CD4-positive, alpha-beta T cell (primary cell): ENCODE results near the gene G3BP1. TPM values are rescaled to one million over a fixed set of nuclear protein-coding genes. Genes with fewer than 3 reads are reported as not detected.
A peak's percentile ranks its signal among the peaks of the same experiment; 100 is the strongest.

Source experiments
- ATAC-seq: fragments of 200-7000 bp; cut with Tn5 transposase; one replicate; pipeline ENCODE4 v1.10.0; 2022; ENCODE audit warnings: mild to moderate bottlenecking; ENCODE audit not compliant: poor library complexity
- CTCF ChIA-PET: fragments of 350-600 bp; sonication (Branson Sonifier 250); formaldehyde crosslinking; loops from one replicate; lab custom pipeline; 2021; ENCODE audit warnings: antibody characterized with exemption, inconsistent platforms; lab: Charles Lee
- POLR2A ChIA-PET: fragments of 350-600 bp; sonication (Branson Sonifier 250); formaldehyde crosslinking; loops from one replicate; lab custom pipeline; 2021; ENCODE audit warnings: antibody characterized with exemption, inconsistent platforms; lab: Charles Lee
- DNase-seq, 14 experiments: peaks; one replicate each; pipeline ENCODE4 v3.0.0-alpha.2; 2013 to 2020; ENCODE audit warnings: mixed read lengths in 2 of 14
- H3K27ac ChIP-seq, 2 donors: one replicate each; pipeline versions ENCODE4 v1.5.1 to v1.7.0; 2013; ENCODE audit warnings: low read length in 2 of 2, low read depth in 1 of 2, mild to moderate bottlenecking in 1 of 2
- H3K27me3 ChIP-seq, 2 experiments: 1 replicate in 1 of 2; 2 replicates in 1 of 2; pipeline versions ENCODE4 v1.6.1 to v1.7.0; 2013; ENCODE audit warnings: low read length in 2 of 2, control low read depth in 1 of 2, mild to moderate bottlenecking in 1 of 2, moderate library complexity in 1 of 2; ENCODE audit not compliant: insufficient read depth in 2 of 2, control insufficient read depth in 1 of 2
- H3K36me3 ChIP-seq: one replicate; pipeline ENCODE4 v1.6.1; 2013; ENCODE audit warnings: low read length, control low read depth; ENCODE audit not compliant: insufficient read depth
- H3K4me1 ChIP-seq: one replicate; pipeline ENCODE4 v1.6.1; 2013; ENCODE audit warnings: low read length, control low read depth; ENCODE audit not compliant: insufficient read depth
- H3K4me3 ChIP-seq: one replicate; pipeline ENCODE4 v1.5.1; 2013; ENCODE audit warnings: mild to moderate bottlenecking, low read length, moderate library complexity
- H3K9me3 ChIP-seq, 2 experiments: 1 replicate in 1 of 2; 2 replicates in 1 of 2; pipeline versions ENCODE4 v1.6.1 to v1.7.0; 2013; ENCODE audit warnings: low read length in 2 of 2, mild to moderate bottlenecking in 2 of 2, control low read depth in 1 of 2, moderate library complexity in 1 of 2; ENCODE audit not compliant: control insufficient read depth in 1 of 2, insufficient read depth in 1 of 2
- H3K27ac Mint-ChIP-seq: one replicate; pipeline ENCODE4 v1.8.0; 2020; ENCODE audit warnings: mixed read lengths
- H3K27me3 Mint-ChIP-seq: one replicate; pipeline ENCODE4 v1.8.0; 2021; ENCODE audit warnings: mixed read lengths
- H3K36me3 Mint-ChIP-seq: one replicate; pipeline ENCODE4 v1.8.0; 2021; ENCODE audit warnings: low read depth, mixed read lengths
- H3K4me1 Mint-ChIP-seq: one replicate; pipeline ENCODE4 v1.8.0; 2021; ENCODE audit warnings: low read depth, mixed read lengths
- H3K4me3 Mint-ChIP-seq: one replicate; pipeline ENCODE4 v1.8.0; 2020; ENCODE audit warnings: mild to moderate bottlenecking, mixed read lengths
- H3K9me3 Mint-ChIP-seq: one replicate; pipeline ENCODE4 v1.8.0; 2020; ENCODE audit warnings: mixed read lengths
- intact Hi-C, 2 experiments: fragments of 100-400 bp; cut with DNase I in 1 of 2; cut with micrococcal nuclease in 1 of 2; formaldehyde crosslinking; loops; one replicate each; pipeline versions ENCODE4 v1.15.1 to v1.9.0; 2023 to 2025; cut with DNase I, micrococcal nuclease
- total RNA-seq, 174 experiments: library from RNA in 2 of 174; stranded (reverse) in 2 of 174; gene quantifications; one replicate each; pipeline ENCODE4 v1.2.3 and lab custom pipeline; 2021 to 2026
- TF ChIP-seq, protein P1 (sequence below): fragments of 200-600 bp; IDR thresholded peaks from one replicate; pipeline ENCODE4 v1.8.0; 2022; ENCODE audit warnings: antibody characterized with exemption, mild to moderate bottlenecking

G3BP1 gene
- total RNA-seq, 2 experiments from 2014 or later, result 82.3 to 83.9 TPM

DNA sequence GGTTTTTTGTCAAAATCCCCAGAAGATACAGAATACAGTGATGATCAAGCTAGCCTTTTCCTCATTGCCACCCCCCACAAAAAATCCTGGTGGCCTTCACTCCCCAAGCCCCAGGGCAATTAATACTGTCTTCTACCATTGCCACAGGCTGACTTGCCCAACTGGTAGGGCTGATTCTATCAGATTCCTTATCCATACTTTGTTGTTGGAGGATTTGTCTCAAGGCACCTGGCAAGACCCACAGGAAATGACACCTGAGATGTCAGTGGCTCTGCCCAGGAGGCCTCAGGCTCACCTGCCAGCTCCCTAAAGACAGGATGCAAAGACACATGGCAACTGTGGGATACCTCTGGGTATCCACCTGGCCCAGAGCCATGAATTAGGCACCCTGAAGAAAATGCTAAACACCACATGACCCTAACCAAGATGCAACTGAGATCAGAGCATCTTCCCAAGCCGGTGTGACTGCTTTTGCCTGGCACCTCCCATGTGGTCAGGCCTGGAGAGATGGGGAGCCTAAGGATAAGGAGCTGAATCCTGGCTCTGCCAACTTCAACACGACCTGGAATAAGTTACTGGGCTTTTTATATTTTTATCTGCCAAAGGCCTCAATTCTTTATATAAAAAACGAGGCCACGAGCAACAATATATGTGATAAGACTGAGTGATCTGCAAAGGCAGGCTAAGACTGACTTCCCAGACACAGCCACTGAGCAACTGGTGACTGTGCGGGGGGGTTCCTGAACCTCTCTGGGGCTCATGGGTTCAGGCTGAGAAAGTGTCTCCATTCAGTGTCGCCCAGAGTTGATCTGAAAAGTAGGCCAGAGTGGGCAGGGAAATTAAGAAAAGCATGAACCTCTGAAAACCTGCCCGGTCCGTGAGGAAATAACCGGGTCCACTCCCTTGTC lies 14.3 kb upstream of the G3BP1 start:
- ATAC-seq (peak; percentile 9), DNase-seq (peak in 6 of 14 experiments; percentile 15 to 58 (median 44))
- no peaks in the 10 kb centered on the region for H3K27me3 ChIP-seq
- H3K27ac Mint-ChIP-seq, result peak overlapping the region; percentile 95
- peaks cover 6% of the 10 kb centered on the region for H3K36me3 ChIP-seq
- peaks cover 11% of the 10 kb centered on the region for H3K36me3 Mint-ChIP-seq
- H3K4me1 ChIP-seq, result peaks cover 39% of the 10 kb centered on the region
- ChIA-PET CTCF (interaction anchor here (1.9 to 2.4 kb wide), 3 partner anchors 8 to 14 kb away, joined by 6 to 10 read pairs (median 8); partner anchors contain the start of gene G3BP1), POLR2A (interaction anchor here (1.0 to 7.7 kb wide), 4 partner anchors 8 to 18 kb away, joined by 3 to 160 read pairs (median 5); partner anchors contain the start of gene G3BP1)
- H3K9me3 Mint-ChIP-seq, result no peaks in the 10 kb centered on the region
- H3K4me3 ChIP-seq, result peak overlapping the region; percentile 95
- intact Hi-C loops, result loop anchor here (1.0 to 10.0 kb wide), 3 partner anchors 14 to 673 kb away; partner anchors contain the start of genes G3BP1 (in 2 of the 2), GM2A (in 1 of the 2) and TNIP1 (in 1 of the 2)
- H3K4me3 Mint-ChIP-seq, result peak overlapping the region; percentile 97
- H3K4me1 Mint-ChIP-seq, result peaks cover 53% of the 10 kb centered on the region
- no peaks in the 10 kb centered on the region for H3K27me3 Mint-ChIP-seq
- TF ChIP-seq, protein P1, sequence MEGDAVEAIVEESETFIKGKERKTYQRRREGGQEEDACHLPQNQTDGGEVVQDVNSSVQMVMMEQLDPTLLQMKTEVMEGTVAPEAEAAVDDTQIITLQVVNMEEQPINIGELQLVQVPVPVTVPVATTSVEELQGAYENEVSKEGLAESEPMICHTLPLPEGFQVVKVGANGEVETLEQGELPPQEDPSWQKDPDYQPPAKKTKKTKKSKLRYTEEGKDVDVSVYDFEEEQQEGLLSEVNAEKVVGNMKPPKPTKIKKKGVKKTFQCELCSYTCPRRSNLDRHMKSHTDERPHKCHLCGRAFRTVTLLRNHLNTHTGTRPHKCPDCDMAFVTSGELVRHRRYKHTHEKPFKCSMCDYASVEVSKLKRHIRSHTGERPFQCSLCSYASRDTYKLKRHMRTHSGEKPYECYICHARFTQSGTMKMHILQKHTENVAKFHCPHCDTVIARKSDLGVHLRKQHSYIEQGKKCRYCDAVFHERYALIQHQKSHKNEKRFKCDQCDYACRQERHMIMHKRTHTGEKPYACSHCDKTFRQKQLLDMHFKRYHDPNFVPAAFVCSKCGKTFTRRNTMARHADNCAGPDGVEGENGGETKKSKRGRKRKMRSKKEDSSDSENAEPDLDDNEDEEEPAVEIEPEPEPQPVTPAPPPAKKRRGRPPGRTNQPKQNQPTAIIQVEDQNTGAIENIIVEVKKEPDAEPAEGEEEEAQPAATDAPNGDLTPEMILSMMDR, result no peak
- H3K27ac ChIP-seq, result peak overlapping the region; percentile 42 to 68
- H3K9me3 ChIP-seq, result no peaks in the 10 kb centered on the region

- POLR2A ChIA-PET, result interaction anchor here (1.0 to 7.7 kb wide), 5 partner anchors 9 to 17 kb away, joined by 3 to 160 read pairs (median 4); partner anchors contain the start of gene G3BP1
- TF ChIP-seq, protein P1, result no peak
These were observed 13.7 kb upstream of the G3BP1 start for GRCh38 chr5:151758141-151758429.

More at GRCh38 chr5:151758141-151758429, 13.7 kb upstream of the G3BP1 start:
- peak; percentile 13 for ATAC-seq
- H3K27me3 ChIP-seq, result no peaks in the 10 kb centered on the region
- intact Hi-C loops, result loop anchor here (1.0 to 10.0 kb wide), 3 partner anchors 13 to 673 kb away; partner anchors contain the start of genes G3BP1 (in 2 of the 2), GM2A (in 1 of the 2) and TNIP1 (in 1 of the 2)
- H3K9me3 ChIP-seq, result no peaks in the 10 kb centered on the region
- peak overlapping the region; percentile 97 for H3K4me3 Mint-ChIP-seq
- DNase-seq, result peak in 1 of 14 experiments; percentile 4
- H3K27ac Mint-ChIP-seq, result peak overlapping the region; percentile 95
- H3K36me3 Mint-ChIP-seq, result peaks cover 5% of the 10 kb centered on the region
- peaks cover 47% of the 10 kb centered on the region for H3K4me1 Mint-ChIP-seq
- H3K27me3 Mint-ChIP-seq, result no peaks in the 10 kb centered on the region
- no peaks in the 10 kb centered on the region for H3K9me3 Mint-ChIP-seq
- peaks cover 39% of the 10 kb centered on the region for H3K4me1 ChIP-seq
- peak overlapping the region; percentile 95 for H3K4me3 ChIP-seq
- CTCF ChIA-PET, result interaction anchor here (1.9 to 2.4 kb wide), 2 partner anchors 8 to 13 kb away, joined by 6 to 8 read pairs; partner anchors contain the start of gene G3BP1
- peak overlapping the region; percentile 42 to 68 for H3K27ac ChIP-seq
- peaks cover 3% of the 10 kb centered on the region for H3K36me3 ChIP-seq
